GM21737 (cell line): Measurements from ENCODE around the gene LZTS2.

ENCODE experiments used
- ATAC-seq: cut with Tn5 transposase; IDR thresholded peaks from one replicate; pipeline ENCODE4 v1.9.1; 2021; ENCODE audit warnings: mild to moderate bottlenecking, moderate library complexity; ENCODE audit not compliant: unreplicated experiment

Gene LZTS2

GRCh38 chr10:100997360-100998182 lies 2.0 kb upstream of the LZTS2 start:
- peak; percentile 32 for ATAC-seq

- ATAC-seq: peak; percentile 18
Observed at GRCh38 chr10:100998183-100998990, 1.2 kb upstream of the LZTS2 start.

GRCh38 chr10:100998991-100999741 lies 442 bp upstream of the LZTS2 start:
- ATAC-seq: peak; percentile 41

- no peak for ATAC-seq
Observed at GRCh38 chr10:101000127-101000914, 713 bp downstream of the LZTS2 start.

GRCh38 chr10:101000915-101001658 lies 1.5 kb downstream of the LZTS2 start:
- no peak for ATAC-seq

GRCh38 chr10:101001659-101002035 lies 2.0 kb downstream of the LZTS2 start:
- ATAC-seq: no peak

GRCh38 chr10:101002456-101002855 lies 2.8 kb downstream of the LZTS2 start:
- ATAC-seq: no peak

- no peak for ATAC-seq
Observed at GRCh38 chr10:101003639-101004206, 4.1 kb downstream of the LZTS2 start.

GRCh38 chr10:101005361-101005760 lies 5.8 kb downstream of the LZTS2 start:
- ATAC-seq: no peak

- ATAC-seq: no peak
Observed at GRCh38 chr10:101005869-101006567, 6.4 kb downstream of the LZTS2 start.

GRCh38 chr10:101006593-101007098 lies 7.0 kb downstream of the LZTS2 start:
- no peak for ATAC-seq

GRCh38 chr10:101007099-101007711 lies 7.6 kb downstream of the LZTS2 start:
- ATAC-seq: no peak

- no peak for ATAC-seq
Observed at GRCh38 chr10:101007915-101008822, 8.6 kb downstream of the LZTS2 start.

- no peak for ATAC-seq
Observed at GRCh38 chr10:101008823-101009423, 9.3 kb downstream of the LZTS2 start.

- no peak for ATAC-seq
Observed at GRCh38 chr10:101010329-101010728, 10.7 kb downstream of the LZTS2 start.

GRCh38 chr10:101011517-101012423 lies 12.2 kb downstream of the LZTS2 start:
- no peak for ATAC-seq
